Mucosa of rectum (tissue), 2 donors: Measurements from ENCODE around the gene DNTT.

Source experiments
- H3K27ac ChIP-seq, 2 donors: one replicate each; pipeline ENCODE4 v1.7.0; 2013; ENCODE audit warnings: inconsistent platforms in 2 of 2, low read depth in 2 of 2, low read length in 2 of 2
- H3K27me3 ChIP-seq, 2 donors: one replicate each; pipeline ENCODE4 v1.7.0; 2013; ENCODE audit warnings: low read length in 2 of 2; ENCODE audit not compliant: control insufficient read depth in 2 of 2, insufficient read depth in 2 of 2
- H3K36me3 ChIP-seq, 2 donors: one replicate each; pipeline ENCODE4 v1.7.0; 2013; ENCODE audit warnings: low read length in 2 of 2; ENCODE audit not compliant: control insufficient read depth in 2 of 2, insufficient read depth in 2 of 2
- H3K4me1 ChIP-seq, 2 donors: one replicate each; pipeline ENCODE4 v1.7.0; 2013; ENCODE audit warnings: low read length in 2 of 2, mild to moderate bottlenecking in 1 of 2; ENCODE audit not compliant: control insufficient read depth in 2 of 2, insufficient read depth in 2 of 2
- H3K4me3 ChIP-seq, 2 donors: one replicate each; pipeline ENCODE4 v1.7.0; 2013; ENCODE audit warnings: low read length in 2 of 2
- H3K9ac ChIP-seq, 2 donors: one replicate each; pipeline ENCODE4 v1.7.0; 2013; ENCODE audit warnings: low read length in 2 of 2, low read depth in 1 of 2, mild to moderate bottlenecking in 1 of 2
- H3K9me3 ChIP-seq, 2 donors: one replicate each; pipeline ENCODE4 v1.7.0; 2013; ENCODE audit warnings: low read length in 2 of 2; ENCODE audit not compliant: control insufficient read depth in 2 of 2
- donor health status: healthy.
- donor health status: Normal muscosa, but diverticular disease.

Gene DNTT

DNA sequence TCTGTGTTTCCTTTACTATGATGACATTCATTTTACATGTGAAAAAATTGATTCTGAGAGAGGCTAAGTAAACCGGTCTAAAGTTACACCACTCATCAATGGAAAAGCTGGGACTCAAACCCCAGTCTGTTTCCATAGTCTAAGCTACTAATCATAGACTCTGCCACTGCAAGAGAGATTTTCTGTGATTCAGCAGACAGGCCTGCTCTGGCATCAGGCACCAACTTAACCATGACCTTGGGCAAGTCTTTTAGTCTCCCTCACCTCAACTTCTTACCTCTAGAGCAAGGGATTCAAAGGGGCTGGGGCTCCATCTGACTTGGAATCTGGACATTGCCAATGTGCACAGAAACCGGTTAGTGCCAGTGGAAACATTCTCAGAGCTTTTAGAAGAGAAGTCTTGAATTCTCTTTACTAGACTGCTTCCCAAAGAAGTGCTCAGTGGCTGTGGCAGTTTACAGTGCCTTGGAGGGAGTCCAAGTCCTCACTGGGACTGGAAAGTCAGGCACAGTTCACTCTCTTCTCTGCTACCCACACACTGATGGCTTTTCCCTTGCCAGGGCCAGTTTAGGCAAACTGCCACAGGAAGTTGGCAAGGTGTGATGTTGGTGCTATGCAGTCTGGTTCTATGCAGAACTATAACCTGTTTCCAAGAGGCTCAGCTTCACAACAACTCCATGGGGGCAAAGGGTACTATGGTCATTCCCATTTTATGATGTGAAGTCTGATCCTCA is 28.4 kb upstream of the DNTT start:
- no peak overlapping the region for H3K4me3 ChIP-seq
- H3K27ac ChIP-seq: peak overlapping the region; percentile 29 to 50
- H3K9me3 ChIP-seq: no peaks in the 10 kb centered on the region
- H3K36me3 ChIP-seq: no peaks in the 10 kb centered on the region
- no peak overlapping the region for H3K9ac ChIP-seq
- no peaks in the 10 kb centered on the region for H3K27me3 ChIP-seq
- H3K4me1 ChIP-seq: peaks cover 26 to 39% of the 10 kb centered on the region in 2 donors

DNA sequence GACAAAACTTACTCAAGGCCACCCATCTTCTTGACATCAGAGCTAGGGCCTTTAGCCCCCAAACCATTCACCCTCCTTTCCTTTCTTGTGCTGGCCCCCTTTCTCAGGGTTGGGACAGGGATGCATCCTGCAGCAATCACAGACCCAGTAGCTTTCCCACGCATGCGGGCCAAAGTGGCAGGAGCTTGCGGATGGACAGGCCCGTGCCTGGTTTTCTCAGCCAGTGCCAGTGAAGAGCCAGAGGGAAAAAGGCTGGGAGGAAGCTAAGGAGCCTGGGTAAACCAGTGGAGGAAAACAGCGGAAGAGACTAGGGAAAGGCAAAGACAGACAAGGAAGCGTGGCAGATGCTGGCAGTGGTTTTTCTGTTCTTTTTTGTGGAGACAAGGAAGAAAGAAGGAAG is 27.8 kb upstream of the DNTT start:
- peaks cover 26 to 34% of the 10 kb centered on the region in 2 donors for H3K4me1 ChIP-seq
- peak overlapping the region; percentile 29 to 50 for H3K27ac ChIP-seq
- H3K36me3 ChIP-seq: no peaks in the 10 kb centered on the region
- no peaks in the 10 kb centered on the region for H3K27me3 ChIP-seq
- H3K4me3 ChIP-seq: no peak overlapping the region
- H3K9ac ChIP-seq: no peak overlapping the region
- no peaks in the 10 kb centered on the region for H3K9me3 ChIP-seq

DNA sequence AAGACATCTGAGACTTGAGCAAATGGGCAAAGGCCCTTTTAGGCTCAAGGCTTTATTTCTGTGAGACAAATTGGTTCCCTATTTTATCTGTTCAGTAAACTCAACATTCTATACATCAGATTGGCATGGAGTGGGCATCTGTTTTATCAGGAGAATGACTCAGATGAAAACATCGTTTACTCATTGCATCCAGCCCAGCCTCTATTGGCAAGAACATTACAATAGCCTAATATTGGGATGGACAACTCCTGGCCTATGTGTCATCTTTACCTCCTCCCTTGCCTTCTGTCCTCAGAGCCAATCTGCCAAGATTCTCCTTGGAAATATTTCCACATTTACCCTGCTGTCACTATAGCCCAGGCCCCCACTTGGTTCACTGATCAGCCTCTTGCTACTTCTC is 27.4 kb upstream of the DNTT start:
- no peak overlapping the region for H3K4me3 ChIP-seq
- H3K4me1 ChIP-seq: peaks cover 23 to 31% of the 10 kb centered on the region in 2 donors
- H3K9ac ChIP-seq: no peak overlapping the region
- no peaks in the 10 kb centered on the region for H3K9me3 ChIP-seq
- H3K27ac ChIP-seq: no peak overlapping the region
- no peaks in the 10 kb centered on the region for H3K36me3 ChIP-seq
- no peaks in the 10 kb centered on the region for H3K27me3 ChIP-seq

DNA sequence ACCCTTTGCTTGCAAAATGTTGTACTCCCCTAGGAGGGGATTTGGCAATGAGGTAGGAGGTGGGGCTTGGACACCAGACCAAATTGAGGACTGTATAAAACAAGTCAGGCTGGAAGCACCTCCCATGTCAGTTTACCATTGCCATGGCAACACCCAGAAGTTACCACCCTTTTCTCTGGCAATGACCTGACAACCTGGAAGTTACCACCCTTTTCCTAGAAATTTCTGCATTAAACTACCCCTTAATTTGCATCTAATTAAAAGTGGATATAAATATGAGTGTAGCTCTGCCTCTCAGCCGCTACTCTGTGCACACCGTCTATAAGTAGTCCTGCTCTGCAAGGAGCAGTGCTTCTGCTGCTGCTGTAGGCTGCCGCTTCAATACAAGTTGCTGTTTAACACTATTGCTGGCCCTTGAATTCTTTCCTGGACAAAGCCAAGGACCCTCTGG is 25.0 kb upstream of the DNTT start:
- H3K9me3 ChIP-seq: no peaks in the 10 kb centered on the region
- H3K9ac ChIP-seq: no peak overlapping the region

DNA sequence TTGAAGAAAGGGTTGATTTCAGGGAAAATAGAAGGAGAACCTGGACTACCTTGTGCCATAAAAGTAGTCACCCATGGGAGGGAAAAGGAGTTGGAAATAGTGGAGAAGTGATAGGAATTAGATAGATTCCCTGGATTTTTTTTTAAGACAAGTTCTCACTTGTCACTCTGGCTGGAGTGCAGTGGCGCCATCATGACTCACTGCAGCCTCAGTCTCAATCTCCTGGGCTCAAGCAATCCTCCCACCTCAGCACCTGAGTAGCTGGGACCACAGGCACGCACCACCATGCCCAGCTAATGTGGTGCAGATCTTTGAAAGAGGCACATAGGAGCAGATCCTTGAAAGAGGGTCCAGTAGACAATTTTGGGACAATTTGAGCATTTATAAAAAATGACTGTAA is 23.4 kb upstream of the DNTT start:
- Histone ChIP-seq H3K4me1 (peaks cover 9 to 21% of the 10 kb centered on the region in 2 donors), H3K4me3 (no peak overlapping the region), H3K27ac (no peak overlapping the region), H3K27me3 (no peaks in the 10 kb centered on the region), H3K36me3 (no peaks in the 10 kb centered on the region), H3K9me3 (no peaks in the 10 kb centered on the region), H3K9ac (no peak overlapping the region)

More for the DNA sequence above, 25.0 kb upstream of the DNTT start:
- H3K27me3 ChIP-seq: no peaks in the 10 kb centered on the region
- no peak overlapping the region for H3K27ac ChIP-seq
- H3K36me3 ChIP-seq: no peaks in the 10 kb centered on the region
- H3K4me1 ChIP-seq: peaks cover 8 to 16% of the 10 kb centered on the region in 2 donors
- no peak overlapping the region for H3K4me3 ChIP-seq

DNA sequence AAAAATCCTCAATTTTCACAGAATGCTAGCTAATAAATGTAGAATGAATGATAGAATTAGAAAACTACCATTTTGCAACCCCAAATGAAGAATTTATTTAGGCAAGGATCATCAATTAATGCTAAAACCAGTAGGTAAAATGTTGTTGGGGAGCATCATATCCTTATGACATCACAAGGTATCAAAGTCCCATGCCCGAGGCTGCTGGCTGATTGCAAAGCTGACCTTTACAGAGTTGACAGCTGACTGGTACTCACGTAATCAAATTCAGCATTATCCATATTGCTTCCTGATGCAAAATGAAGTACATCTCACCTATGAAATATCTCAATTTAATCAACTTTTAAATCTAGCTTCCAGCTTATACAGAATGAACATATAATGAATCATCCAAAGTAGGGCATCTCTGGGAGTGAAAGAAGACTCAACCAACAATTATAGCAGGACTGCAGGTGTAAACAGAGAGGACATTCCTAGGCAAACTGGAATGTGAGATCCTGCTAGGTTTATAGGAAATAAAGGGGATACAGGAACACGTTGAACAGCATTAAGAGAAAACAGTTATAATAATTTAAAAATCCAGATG is 22.7 kb upstream of the DNTT start:
- no peak overlapping the region for H3K27ac ChIP-seq
- no peaks in the 10 kb centered on the region for H3K36me3 ChIP-seq
- H3K9ac ChIP-seq: no peak overlapping the region
- H3K4me1 ChIP-seq: peaks cover 5 to 17% of the 10 kb centered on the region in 2 donors
- no peaks in the 10 kb centered on the region for H3K9me3 ChIP-seq
- H3K27me3 ChIP-seq: no peaks in the 10 kb centered on the region
- H3K4me3 ChIP-seq: no peak overlapping the region

DNA sequence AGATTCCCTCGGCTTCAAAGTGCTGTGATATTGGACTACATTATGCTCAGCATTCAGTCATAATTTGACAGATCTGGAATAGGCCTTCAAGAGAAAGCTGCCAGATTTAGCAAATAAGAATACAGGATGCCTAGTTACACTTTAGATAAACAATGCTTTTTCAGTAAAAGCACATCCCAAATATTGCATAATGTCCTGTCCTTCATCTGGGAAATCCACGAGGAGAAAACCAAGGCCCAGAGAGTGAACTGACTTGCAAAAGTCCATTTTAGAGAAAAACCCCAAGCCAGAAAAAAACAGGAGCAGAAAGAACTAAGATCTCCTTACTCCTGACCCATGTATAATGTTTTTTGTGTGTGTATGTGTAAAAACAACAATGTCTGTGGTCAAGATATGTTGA is 20.9 kb upstream of the DNTT start:
- no peaks in the 10 kb centered on the region for H3K27me3 ChIP-seq
- no peak overlapping the region for H3K9ac ChIP-seq
- no peak overlapping the region for H3K27ac ChIP-seq
- H3K36me3 ChIP-seq: no peaks in the 10 kb centered on the region
- no peak overlapping the region for H3K4me3 ChIP-seq
- H3K9me3 ChIP-seq: no peaks in the 10 kb centered on the region
- peaks cover 16 to 29% of the 10 kb centered on the region in 2 donors for H3K4me1 ChIP-seq

DNA sequence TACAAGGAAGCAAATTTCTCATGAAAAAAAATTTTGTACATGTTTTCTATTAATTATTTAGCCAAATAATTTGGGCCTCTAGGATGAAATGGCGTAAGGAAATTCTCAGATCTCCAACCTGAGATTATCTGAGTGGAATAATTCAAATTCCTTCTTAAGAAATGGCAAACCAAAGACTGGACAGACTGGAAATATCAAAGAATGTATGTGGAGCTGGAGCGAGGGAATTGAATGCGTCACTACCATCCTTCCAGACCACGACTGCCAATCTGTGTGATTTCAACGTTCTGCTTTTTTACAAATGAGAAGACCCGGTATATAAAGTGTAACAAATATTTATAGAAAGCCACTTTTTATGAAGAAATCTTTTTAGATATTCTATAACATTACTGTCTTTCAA is 20.5 kb upstream of the DNTT start:
- H3K36me3 ChIP-seq: no peaks in the 10 kb centered on the region
- H3K27me3 ChIP-seq: no peaks in the 10 kb centered on the region
- H3K9ac ChIP-seq: no peak overlapping the region
- no peak overlapping the region for H3K4me3 ChIP-seq
- H3K4me1 ChIP-seq: peaks cover 16 to 29% of the 10 kb centered on the region in 2 donors
- H3K9me3 ChIP-seq: no peaks in the 10 kb centered on the region
- H3K27ac ChIP-seq: no peak overlapping the region

DNA sequence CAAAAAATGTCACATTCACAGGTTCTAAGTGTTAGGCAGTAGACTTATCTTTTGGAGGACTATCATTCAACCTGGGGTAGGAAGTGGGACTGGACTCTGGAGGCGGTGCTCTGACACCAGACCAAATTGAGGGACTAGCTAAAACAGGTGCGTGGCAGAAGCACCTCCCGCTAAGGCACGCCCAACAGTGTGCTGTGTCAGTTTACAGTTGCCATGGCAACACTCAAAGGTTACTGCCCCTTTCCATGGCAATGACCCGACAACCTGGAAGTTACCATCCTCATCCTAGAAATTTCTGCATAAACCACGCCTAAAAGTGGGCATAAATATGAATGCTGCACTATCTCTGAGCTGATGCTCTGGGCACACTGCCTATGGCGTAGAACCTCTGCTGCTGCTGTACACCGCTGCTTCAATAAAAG is 18.9 kb upstream of the DNTT start:
- H3K36me3 ChIP-seq: no peaks in the 10 kb centered on the region
- H3K27me3 ChIP-seq: no peaks in the 10 kb centered on the region
- H3K4me1 ChIP-seq: peaks cover 16 to 25% of the 10 kb centered on the region in 2 donors

DNA sequence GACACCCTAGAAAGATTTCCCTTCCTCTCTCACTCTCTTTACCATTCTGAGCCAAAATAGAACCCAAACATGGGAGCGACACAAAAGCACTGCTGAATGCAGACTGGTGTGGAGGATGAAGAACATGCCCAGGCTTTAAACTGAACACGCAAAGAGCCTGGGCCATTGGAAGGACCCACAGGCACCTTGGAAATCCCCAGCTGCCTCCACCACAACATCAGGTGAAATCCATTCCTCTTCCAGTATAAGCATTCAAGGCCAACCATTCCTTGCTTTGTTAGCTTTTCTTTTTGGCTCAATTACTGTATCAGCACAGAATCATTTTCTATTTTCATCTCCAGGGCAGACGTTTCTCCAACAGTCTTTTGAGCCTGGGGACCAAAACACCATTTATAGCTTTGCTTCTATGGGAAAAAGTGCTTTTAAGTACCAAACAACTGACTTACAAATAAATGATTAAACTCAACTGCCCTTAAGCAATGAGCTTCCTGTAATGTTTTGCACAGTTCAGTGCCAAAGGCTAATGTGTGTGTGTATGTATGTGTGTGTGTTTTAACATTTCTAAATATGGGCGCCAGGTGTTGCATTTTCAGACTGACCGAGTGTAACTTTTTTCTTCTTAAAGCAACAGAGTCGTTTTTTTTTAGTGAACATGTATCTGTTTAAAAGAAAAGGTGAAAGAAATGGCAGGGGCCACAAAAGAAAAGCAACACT is 16.7 kb upstream of the DNTT start:
- Histone ChIP-seq H3K4me3 (peak overlapping the region; percentile 32 to 43), H3K4me1 (peaks cover 16 to 25% of the 10 kb centered on the region in 2 donors), H3K27me3 (no peaks in the 10 kb centered on the region), H3K27ac (peak overlapping the region; percentile 80 to 84), H3K36me3 (no peaks in the 10 kb centered on the region), H3K9me3 (no peaks in the 10 kb centered on the region), H3K9ac (peak overlapping the region in 1 of 2 donors; percentile 27)

More for the DNA sequence above, 18.9 kb upstream of the DNTT start:
- H3K9ac ChIP-seq: no peak overlapping the region
- H3K27ac ChIP-seq: peak overlapping the region in 1 of 2 donors; percentile 7
- no peaks in the 10 kb centered on the region for H3K9me3 ChIP-seq
- no peak overlapping the region for H3K4me3 ChIP-seq
